ENCODE results near the gene LRBA.
"Not testable (repeated sequence)": the region's sequence is repeated elsewhere in the genome, so short reads cannot be mapped to it uniquely, and the experiment has no call there.

Gene LRBA

GRCh38 chr4:150662686-150663085 is 352.4 kb downstream of the LRBA start:
- DNase-seq (ENCODE audit: low read depth): no peak

GRCh38 chr4:150661551-150661950 is 353.5 kb downstream of the LRBA start:
- not testable (repeated sequence) for DNase-seq (ENCODE audit: low read depth)

- not testable (repeated sequence) for DNase-seq (ENCODE audit: low read depth)
Observed at GRCh38 chr4:150658258-150658657, 356.8 kb downstream of the LRBA start.

- DNase-seq (ENCODE audit: low read depth): no peak
Observed at GRCh38 chr4:150656891-150657290, 358.2 kb downstream of the LRBA start.

- no peak for DNase-seq (ENCODE audit: low read depth)
Observed at GRCh38 chr4:150650751-150651150, 364.3 kb downstream of the LRBA start.

- no peak for DNase-seq (ENCODE audit: low read depth)
Observed at GRCh38 chr4:150648123-150648522, 367.0 kb downstream of the LRBA start.

GRCh38 chr4:150647008-150647407 is 368.1 kb downstream of the LRBA start:
- no peak for DNase-seq (ENCODE audit: low read depth)

- DNase-seq (ENCODE audit: low read depth): no peak
Observed at GRCh38 chr4:150641612-150642011, 373.5 kb downstream of the LRBA start.

- no peak for DNase-seq (ENCODE audit: low read depth)
Observed at GRCh38 chr4:150632639-150633038, 382.4 kb downstream of the LRBA start.

- no peak for DNase-seq (ENCODE audit: low read depth)
Observed at GRCh38 chr4:150628073-150628472, 387.0 kb downstream of the LRBA start.

- DNase-seq (ENCODE audit: low read depth): no peak
Observed at GRCh38 chr4:150625033-150625432, 390.1 kb downstream of the LRBA start.

GRCh38 chr4:150624055-150624454 is 391.0 kb downstream of the LRBA start:
- no peak for DNase-seq (ENCODE audit: low read depth)

GRCh38 chr4:150619042-150619441 is 396.0 kb downstream of the LRBA start:
- no peak for DNase-seq (ENCODE audit: low read depth)

- no peak for DNase-seq (ENCODE audit: low read depth)
Observed at GRCh38 chr4:150609131-150609530, 406.0 kb downstream of the LRBA start.

- no peak for DNase-seq (ENCODE audit: low read depth)
Observed at GRCh38 chr4:150600812-150601445, 414.2 kb downstream of the LRBA start.

GRCh38 chr4:150599547-150599946 is 415.5 kb downstream of the LRBA start:
- no peak for DNase-seq (ENCODE audit: low read depth)

GRCh38 chr4:150598909-150599308 is 416.2 kb downstream of the LRBA start:
- DNase-seq (ENCODE audit: low read depth): no peak

GRCh38 chr4:150593996-150594395 is 421.1 kb downstream of the LRBA start:
- no peak for DNase-seq (ENCODE audit: low read depth)

GRCh38 chr4:150591904-150592303 is 423.2 kb downstream of the LRBA start:
- DNase-seq (ENCODE audit: low read depth): no peak

GRCh38 chr4:150591406-150591805 is 423.7 kb downstream of the LRBA start:
- no peak for DNase-seq (ENCODE audit: low read depth)

- DNase-seq (ENCODE audit: low read depth): no peak
Observed at GRCh38 chr4:150590631-150591030, 424.5 kb downstream of the LRBA start.

- DNase-seq (ENCODE audit: low read depth): no peak
Observed at GRCh38 chr4:150589157-150589556, 425.9 kb downstream of the LRBA start.

GRCh38 chr4:150588316-150588715 is 426.8 kb downstream of the LRBA start:
- no peak for DNase-seq (ENCODE audit: low read depth)

GRCh38 chr4:150586162-150586810 is 428.8 kb downstream of the LRBA start:
- no peak for DNase-seq (ENCODE audit: low read depth)

Data from non-pigmented ciliary epithelial cell (primary cell).